HG02943 (cell line): ENCODE measurements around the gene ZNF700.
"Not testable (repeated sequence)": the region's sequence is repeated elsewhere in the genome, so short reads cannot be mapped to it uniquely, and the experiment has no call there.

Experiments
- ATAC-seq: cut with Tn5 transposase; IDR thresholded peaks from one replicate; pipeline ENCODE4 v1.9.1; 2021; ENCODE audit warnings: mild to moderate bottlenecking, low read depth, moderate library complexity; ENCODE audit not compliant: unreplicated experiment

ZNF700 gene

GRCh38 chr19:11924886-11925650 lies at the start of gene ZNF700:
Gene ZNF700 (plus strand): TSS chr19:11925107. CDS start chr19:11925211, 104 bp downstream.
- peak; percentile 82 for ATAC-seq

DNA sequence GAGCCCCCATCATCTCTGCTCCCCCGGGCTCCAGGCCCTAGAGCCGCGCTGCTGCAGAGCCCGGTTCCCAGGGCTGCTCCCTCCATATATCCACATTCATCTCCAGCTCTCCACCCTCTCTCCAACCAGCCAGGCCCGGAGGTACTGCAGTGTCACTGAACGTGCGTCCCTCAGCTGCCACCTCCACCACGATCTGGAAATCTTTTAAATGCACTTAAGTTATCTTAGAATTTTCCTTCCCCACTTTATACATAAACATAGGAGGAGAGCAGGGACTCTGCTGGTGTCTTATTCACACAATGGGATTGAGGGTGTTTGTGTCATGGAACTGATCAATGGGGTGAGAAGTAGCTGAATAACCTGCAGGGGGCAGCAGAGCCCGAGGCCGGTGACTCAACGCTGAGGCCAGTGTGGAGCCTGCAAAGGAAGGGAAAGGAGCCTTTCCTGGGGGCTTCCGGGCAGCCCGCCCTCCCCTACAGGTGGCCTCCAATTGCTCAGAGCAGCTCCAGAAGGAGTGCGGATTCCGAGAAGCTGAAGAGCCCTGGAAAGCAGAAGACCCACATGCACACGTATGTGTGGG lies 45.1 kb upstream of the ZNF700 start:
- not testable (repeated sequence) for ATAC-seq

DNA sequence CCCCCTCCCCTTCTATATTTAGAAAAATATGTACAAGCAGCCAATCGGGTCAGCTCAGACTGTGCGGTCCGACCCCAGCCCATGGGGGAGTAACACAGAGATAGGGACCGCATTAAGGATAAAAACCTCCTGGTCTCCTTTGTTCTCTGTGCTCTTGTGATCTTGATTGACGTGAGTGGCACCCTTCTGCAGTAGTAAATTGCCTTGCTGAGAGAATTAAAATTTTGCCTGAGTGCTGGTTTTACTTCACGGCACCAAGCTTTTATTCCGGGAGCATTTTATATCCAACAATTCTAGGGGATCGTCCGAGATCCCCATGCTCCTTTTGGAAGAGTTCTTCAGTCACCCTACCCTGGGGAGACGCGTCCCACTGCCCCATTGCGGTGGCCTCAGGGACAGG lies 44.3 kb upstream of the ZNF700 start:
- ATAC-seq = no peak

DNA sequence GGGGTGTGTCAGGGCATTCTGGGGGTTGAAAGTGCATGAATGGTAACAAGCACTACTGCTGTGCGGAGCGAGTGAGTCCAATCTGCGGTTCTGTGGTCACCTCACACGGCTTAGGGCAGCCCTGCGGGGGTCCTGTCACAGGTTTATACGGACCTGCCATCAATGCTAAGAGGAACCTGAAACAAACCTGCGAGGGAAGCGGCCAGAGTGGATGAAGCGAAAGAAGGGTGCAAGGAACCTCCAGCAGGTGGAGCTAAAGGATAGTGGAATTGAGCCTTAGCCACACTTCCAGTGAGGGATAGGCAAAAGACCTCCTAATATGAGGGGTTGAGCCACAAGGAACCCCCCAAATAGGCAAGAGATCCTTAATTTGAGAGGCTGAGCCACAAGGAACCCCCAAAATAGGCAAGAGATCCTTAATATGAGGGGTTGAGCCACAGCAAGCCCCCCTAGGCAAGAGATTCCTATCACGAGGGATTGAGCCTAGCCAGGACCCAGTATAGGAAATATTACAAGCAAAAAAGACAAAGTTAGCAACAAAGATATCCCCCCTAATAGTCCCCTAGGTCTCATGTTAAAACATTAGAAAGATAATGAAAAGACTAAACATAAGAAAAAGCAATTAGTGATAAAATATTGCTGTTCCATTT lies 43.6 kb upstream of the ZNF700 start:
- no peak for ATAC-seq

DNA sequence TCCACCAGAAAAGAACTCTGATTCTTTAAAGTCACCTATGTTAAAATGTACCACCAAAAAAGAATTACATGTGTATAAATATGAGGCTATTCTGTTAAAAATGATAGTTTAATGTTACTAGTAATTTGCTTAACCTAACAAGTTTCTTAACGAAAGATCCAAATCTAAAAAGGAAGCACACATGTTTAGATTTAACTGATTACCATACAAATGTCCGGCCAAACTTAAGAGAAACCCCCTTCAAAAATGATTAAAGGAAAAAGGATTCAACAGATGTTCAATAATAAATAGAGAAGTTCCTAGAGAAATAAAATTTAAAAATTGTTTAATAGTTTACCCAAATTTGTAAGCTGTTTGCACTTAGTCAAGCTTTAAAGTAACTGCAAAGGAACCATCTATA lies 42.3 kb upstream of the ZNF700 start:
- ATAC-seq = no peak

GRCh38 chr19:11887234-11887610 lies 37.7 kb upstream of the ZNF700 start:
- ATAC-seq = no peak

DNA sequence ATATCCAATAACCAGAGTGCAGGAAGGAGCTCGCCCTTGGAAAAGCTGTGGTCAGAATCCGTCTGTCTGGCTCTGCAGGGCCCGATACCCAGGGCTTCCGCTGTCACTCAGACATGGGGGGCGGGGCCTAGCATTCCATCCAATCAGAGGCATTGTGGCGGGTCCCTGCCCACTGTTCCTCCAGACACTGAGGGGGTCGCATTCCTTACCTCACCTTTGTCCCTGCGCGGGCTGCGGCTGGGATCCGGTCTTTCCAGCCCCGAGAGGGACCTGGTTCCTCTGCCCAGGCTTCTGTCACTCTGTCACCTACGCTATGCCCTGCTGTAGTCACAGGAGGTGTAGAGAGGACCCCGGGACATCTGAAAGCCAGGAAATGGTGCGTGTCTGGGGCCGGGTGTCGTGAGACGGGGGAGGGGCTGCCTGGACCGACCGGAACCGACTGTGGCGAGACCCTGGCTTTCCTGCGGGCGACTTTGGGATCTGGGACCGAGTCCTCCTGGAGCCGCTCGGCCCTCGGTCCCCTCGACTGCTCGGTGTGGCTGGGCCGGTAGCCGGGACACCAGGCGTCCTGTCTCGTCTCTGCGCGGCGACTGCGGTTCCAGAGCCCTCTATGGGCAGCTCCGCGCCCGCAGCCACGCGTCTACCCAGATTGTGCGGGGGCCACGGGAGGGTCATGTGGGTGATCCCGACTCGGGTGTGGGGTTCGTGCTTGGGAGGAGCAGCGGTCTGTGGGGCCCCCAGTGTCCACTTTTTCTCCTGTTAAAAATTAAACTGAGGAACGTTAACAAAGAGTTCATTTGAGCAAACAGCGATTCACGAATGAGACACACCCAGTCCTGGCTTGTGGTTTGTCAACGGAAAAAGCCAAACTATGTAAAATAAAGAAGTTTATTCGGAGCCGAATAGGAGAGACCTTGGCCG lies 37.0 kb upstream of the ZNF700 start, which contains the start of gene ZNF69:
ZNF69 (plus strand) TSS at position 172 of the 921 bp plus-strand sequence; CDS start at position 314, 142 bp downstream.
- peak; percentile 71 for ATAC-seq

- not testable (repeated sequence) for ATAC-seq
Measured at GRCh38 chr19:11889901-11890300, 35.0 kb upstream of the ZNF700 start.

- ATAC-seq = no peak
Measured at GRCh38 chr19:11890634-11891033, 34.3 kb upstream of the ZNF700 start.

DNA sequence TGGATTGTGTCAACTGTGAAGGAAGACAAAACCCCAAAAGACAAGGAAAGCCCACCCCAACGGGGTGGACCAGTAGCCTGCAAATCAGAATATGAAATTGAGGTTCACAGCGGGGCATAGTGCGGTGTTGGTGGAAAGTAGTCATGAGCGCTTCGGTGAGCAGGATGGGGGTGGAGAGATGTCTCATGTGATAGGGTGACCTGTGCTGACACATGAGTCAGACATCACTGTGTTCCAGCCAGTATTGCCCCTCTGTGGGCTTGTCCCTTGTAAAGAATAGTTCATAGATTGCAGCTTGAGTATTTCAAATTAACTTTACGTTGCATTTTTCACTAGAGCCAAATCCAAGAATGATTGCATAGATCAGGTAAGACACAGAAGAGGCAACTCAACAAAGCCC lies 30.1 kb upstream of the ZNF700 start:
- ATAC-seq = no peak

- no peak for ATAC-seq
Measured at GRCh38 chr19:11902228-11902627, 22.7 kb upstream of the ZNF700 start.

DNA sequence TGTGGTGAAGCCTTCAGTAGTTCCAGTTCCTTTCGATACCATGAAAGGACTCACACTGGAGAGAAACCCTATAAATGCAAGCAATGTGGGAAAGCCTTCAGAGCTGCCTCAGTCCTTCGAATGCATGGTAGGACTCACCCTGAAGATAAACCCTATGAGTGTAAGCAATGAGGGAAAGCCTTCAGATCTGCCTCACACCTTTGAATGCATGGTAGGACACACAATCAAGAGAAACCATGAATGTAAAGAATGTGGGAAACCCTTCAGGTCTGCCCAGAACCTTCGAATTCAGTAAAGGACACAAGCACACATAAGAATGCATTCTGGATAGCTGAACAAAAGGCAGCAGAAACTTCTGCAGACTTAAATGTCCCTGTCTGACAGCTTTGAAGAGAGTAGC lies 19.0 kb upstream of the ZNF700 start:
- no peak for ATAC-seq

GRCh38 chr19:11911937-11912336 lies 13.0 kb upstream of the ZNF700 start:
- ATAC-seq = not testable (repeated sequence)

- not testable (repeated sequence) for ATAC-seq
Measured at GRCh38 chr19:11914417-11915051, 10.4 kb upstream of the ZNF700 start.

GRCh38 chr19:11921852-11922495 lies 2.9 kb upstream of the ZNF700 start:
- no peak for ATAC-seq

DNA sequence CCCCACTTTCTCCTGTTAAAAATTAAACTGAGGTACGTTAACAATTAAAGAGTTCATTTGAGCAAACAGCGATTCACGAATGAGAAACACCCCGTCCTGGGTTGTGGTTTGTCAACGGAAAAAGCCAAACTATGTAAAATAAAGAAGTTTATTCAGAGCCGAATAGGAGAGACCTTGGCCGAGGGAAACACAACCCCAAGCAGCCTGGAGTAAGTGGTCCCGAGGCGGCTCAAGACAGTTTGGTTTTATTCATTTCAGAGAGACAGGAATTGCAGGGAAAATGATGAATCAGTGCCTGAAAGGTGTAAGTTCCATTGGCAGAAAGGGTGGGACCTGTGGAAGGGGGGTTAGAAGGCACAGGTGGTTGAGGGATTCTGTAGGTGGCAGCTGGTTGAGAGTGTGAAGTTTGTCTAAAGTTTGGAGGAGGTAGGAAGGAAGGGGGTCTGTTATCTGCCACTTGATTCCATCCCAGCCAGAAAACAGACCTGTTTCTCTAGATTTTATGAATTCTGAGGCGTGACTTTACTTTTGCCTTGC lies 812 bp downstream of the ZNF700 start:
- ATAC-seq = peak; percentile 0

GRCh38 chr19:11927227-11927626 lies 2.3 kb downstream of the ZNF700 start:
- ATAC-seq = no peak

DNA sequence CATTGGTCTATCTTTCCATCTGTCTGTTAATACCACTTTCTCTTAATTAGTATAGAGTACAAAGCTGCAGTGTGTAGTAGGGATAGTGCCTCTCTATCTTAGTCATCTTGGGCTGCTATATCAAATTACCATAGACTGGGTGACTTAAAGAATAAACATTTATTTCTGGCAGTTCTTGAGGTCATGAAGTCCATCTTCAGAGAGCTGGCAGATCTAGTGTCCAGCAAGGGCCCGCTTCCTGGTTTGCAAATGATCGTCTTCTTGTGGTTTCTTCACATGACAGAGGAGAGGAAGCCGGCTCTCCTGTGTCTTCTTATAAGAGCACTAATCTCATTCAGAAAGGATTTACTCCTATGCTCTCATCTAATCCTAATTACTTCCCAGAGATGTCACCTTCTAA lies 6.1 kb downstream of the ZNF700 start:
- no peak for ATAC-seq

- ATAC-seq = no peak
Measured at GRCh38 chr19:11931513-11931912, 6.6 kb downstream of the ZNF700 start.
